ENCODE data around the gene CDCA7L.

Gene CDCA7L, protein sequence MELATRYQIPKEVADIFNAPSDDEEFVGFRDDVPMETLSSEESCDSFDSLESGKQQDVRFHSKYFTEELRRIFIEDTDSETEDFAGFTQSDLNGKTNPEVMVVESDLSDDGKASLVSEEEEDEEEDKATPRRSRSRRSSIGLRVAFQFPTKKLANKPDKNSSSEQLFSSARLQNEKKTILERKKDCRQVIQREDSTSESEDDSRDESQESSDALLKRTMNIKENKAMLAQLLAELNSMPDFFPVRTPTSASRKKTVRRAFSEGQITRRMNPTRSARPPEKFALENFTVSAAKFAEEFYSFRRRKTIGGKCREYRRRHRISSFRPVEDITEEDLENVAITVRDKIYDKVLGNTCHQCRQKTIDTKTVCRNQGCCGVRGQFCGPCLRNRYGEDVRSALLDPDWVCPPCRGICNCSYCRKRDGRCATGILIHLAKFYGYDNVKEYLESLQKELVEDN

DNA sequence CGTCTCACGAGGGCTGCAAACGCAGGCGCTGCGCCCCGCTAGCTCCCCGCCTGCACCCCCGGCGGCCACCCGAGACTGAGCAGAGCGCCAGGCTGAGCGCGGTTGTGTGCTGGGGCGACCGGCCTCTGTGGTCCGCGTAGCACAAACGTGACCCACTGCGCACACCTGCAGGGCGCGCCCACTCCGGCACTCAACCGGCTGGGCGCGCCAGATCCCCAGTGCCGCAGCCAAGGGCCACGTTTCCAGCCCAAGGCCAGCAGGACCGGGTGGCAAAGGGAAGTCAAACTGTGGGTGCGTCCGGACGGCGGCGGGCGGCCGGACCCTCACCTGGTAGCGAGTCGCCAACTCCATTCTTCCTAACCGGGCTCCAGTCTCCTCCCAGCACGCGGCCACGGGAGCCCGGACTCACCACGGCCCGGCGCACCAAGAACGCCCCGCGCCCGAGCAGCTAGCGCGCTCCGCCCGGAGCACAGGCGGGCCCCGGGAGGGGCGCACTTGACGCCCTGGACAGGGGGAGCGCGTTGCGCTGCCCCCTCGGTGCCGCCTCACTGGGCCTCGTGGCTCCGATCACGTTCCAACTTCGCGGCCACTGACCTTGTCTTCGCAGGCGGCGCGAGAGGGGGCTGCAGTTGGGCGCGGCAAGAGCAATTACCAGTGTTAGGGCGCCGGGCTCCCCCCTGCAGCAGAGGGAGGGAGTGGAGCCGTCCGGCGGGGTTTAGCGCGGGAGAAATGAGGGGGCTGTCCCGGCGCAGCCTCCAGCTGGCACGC, at the start of gene CDCA7L:
CDCA7L (minus strand) TSS at position 446 of the 768 bp plus-strand sequence; CDS start at position 351, 95 bp downstream.
- Histone ChIP-seq H3K4me3 (ENCODE audit: low read length) (peak within 1 kb of the TSS; percentile 88), H3K9me3 (ENCODE audit: control insufficient read depth, low read length) (no peaks in the 10 kb centered on the region), H3K36me3 (ENCODE audit: control insufficient read depth, insufficient read depth, low read length, severe bottlenecking) (no peaks in the 10 kb centered on the region), H3K9ac (ENCODE audit: low read length) (peak within 1 kb of the TSS; percentile 85), H3K27me3 (replicated peaks; ENCODE audit: control insufficient read depth, insufficient read depth, low read length) (no peaks in the 10 kb centered on the region), H3K4me1 (ENCODE audit: control insufficient read depth, insufficient read depth, low read length) (peaks cover 18% of the 10 kb centered on the region)
- DNase-seq (ENCODE audit: low read depth), result peak; percentile 89

DNA sequence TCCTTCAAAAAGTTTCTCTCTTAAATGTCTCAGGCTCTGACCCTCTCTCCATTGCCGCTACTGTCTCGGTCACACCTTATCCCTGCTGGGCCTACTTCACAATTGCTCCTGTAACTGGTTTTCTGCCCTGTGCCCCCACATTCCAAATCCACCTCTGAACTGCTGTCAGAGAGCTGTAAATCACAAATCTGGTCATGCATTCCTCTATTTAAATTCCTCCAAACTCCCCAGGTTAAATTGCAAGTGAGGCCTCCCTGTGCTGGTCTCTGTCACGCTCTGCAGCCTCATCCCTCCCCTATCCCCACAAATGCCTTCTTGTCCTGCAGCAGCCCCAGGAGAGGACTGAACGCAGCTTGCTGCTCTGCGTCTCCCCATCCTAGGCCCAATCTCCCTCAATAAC, 40.4 kb upstream of the CDCA7L start:
- no peaks in the 10 kb centered on the region for H3K4me1 ChIP-seq (ENCODE audit: control insufficient read depth, insufficient read depth, low read length)
- DNase-seq (ENCODE audit: low read depth), result no peak
- H3K9ac ChIP-seq (ENCODE audit: low read length), result no peak overlapping the region
- H3K27me3 ChIP-seq (replicated peaks; ENCODE audit: control insufficient read depth, insufficient read depth, low read length), result no peaks in the 10 kb centered on the region
- H3K4me3 ChIP-seq (ENCODE audit: low read length), result no peak overlapping the region
- H3K36me3 ChIP-seq (ENCODE audit: control insufficient read depth, insufficient read depth, low read length, severe bottlenecking), result no peaks in the 10 kb centered on the region
- no peaks in the 10 kb centered on the region for H3K9me3 ChIP-seq (ENCODE audit: control insufficient read depth, low read length)

DNA sequence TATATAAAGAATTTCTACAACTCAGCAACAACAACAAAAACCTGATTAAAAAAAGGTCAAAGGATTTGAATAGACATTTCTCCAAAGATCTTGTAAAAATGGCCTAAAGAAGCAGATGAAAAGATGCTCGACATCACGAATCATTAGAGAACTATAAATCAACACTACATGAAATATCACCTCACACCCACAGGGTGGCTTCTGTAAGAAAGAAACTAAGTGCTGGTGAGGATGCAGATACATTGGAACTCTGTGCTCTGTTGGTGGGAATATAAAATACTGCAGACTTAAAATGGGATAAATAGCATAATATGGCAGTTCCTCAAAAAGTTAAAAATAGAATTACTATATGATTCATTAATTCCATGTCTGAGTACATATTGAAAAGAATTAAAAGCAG, 38.3 kb upstream of the CDCA7L start:
- Histone ChIP-seq H3K4me3 (ENCODE audit: low read length) (no peak overlapping the region), H3K9ac (ENCODE audit: low read length) (no peak overlapping the region), H3K36me3 (ENCODE audit: control insufficient read depth, insufficient read depth, low read length, severe bottlenecking) (no peaks in the 10 kb centered on the region), H3K27me3 (replicated peaks; ENCODE audit: control insufficient read depth, insufficient read depth, low read length) (no peaks in the 10 kb centered on the region), H3K9me3 (ENCODE audit: control insufficient read depth, low read length) (no peaks in the 10 kb centered on the region), H3K4me1 (ENCODE audit: control insufficient read depth, insufficient read depth, low read length) (no peaks in the 10 kb centered on the region)
- DNase-seq (ENCODE audit: low read depth), result no peak

DNA sequence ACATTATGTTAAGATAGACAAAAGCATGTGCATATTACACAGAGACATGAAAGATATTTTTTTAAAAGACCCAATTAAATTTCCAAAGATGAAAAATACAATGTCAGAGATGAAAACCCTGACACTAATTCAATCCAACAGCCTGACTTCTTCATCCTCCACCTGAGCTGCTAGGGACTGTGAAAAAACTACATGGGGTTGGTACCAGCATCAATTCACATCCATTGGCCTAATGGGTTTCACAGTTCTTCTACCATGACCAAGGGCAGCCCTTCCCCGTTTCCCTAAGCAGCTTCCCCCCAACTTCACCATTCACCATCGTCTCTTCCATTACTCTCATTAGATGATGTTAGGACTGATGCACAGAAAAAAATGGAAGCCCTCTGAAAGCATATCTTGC, 37.4 kb upstream of the CDCA7L start:
- Histone ChIP-seq H3K4me3 (ENCODE audit: low read length) (no peak overlapping the region), H3K27me3 (replicated peaks; ENCODE audit: control insufficient read depth, insufficient read depth, low read length) (no peaks in the 10 kb centered on the region), H3K9me3 (ENCODE audit: control insufficient read depth, low read length) (no peaks in the 10 kb centered on the region), H3K36me3 (ENCODE audit: control insufficient read depth, insufficient read depth, low read length, severe bottlenecking) (no peaks in the 10 kb centered on the region), H3K9ac (ENCODE audit: low read length) (no peak overlapping the region), H3K4me1 (ENCODE audit: control insufficient read depth, insufficient read depth, low read length) (no peaks in the 10 kb centered on the region)
- DNase-seq (ENCODE audit: low read depth), result no peak

DNA sequence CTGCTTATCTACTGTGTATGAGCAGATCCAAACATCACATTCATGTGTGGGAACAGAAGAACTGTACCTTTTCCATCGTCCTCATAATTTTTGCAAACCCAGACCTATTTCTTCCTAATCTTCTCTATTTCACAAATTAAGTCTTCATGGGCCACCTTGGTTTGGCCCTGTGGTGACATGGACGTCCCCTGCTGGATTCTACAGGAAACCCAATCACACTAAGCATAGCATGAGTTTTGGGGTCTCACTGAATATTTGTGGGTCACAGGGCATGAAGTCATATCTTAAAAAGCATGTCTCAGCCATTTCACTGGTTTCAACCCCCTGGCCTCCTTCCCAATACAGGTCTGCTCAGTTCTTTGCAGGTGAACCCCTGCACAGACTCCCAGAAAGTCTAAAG, 35.8 kb upstream of the CDCA7L start:
- Histone ChIP-seq H3K27me3 (replicated peaks; ENCODE audit: control insufficient read depth, insufficient read depth, low read length) (no peaks in the 10 kb centered on the region), H3K4me1 (ENCODE audit: control insufficient read depth, insufficient read depth, low read length) (no peaks in the 10 kb centered on the region), H3K9ac (ENCODE audit: low read length) (no peak overlapping the region), H3K9me3 (ENCODE audit: control insufficient read depth, low read length) (no peaks in the 10 kb centered on the region), H3K36me3 (ENCODE audit: control insufficient read depth, insufficient read depth, low read length, severe bottlenecking) (no peaks in the 10 kb centered on the region), H3K4me3 (ENCODE audit: low read length) (no peak overlapping the region)
- no peak for DNase-seq (ENCODE audit: low read depth)

DNA sequence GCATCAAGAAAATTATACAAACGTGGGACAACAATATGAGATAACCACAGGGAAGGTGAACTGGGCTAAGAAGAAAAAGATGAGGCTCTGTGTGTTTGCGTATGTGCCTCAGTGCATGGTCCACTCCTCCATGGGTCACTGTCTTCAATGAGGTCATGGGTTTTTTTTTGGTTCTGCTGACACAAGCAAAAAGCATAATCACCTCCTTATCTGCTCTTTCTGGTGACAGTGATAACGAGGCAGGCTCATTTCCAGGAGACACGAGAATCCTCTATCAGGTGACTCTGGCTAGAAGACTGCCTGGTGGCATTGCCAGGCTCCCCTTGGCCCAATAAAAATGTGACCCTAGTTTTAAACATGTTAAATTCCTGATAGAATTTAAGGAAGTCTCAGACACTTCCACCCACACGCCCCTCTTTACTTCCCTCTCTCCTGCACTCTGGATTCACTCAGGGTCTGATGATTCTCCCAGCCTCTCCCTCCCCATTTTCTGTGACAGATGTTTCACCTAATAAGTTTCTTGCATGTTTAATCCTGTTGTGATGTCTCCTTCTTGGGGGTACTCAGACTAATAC, 35.3 kb upstream of the CDCA7L start:
- Histone ChIP-seq H3K4me3 (ENCODE audit: low read length) (no peak overlapping the region), H3K9me3 (ENCODE audit: control insufficient read depth, low read length) (no peaks in the 10 kb centered on the region), H3K9ac (ENCODE audit: low read length) (no peak overlapping the region), H3K36me3 (ENCODE audit: control insufficient read depth, insufficient read depth, low read length, severe bottlenecking) (no peaks in the 10 kb centered on the region), H3K27me3 (replicated peaks; ENCODE audit: control insufficient read depth, insufficient read depth, low read length) (no peaks in the 10 kb centered on the region), H3K4me1 (ENCODE audit: control insufficient read depth, insufficient read depth, low read length) (no peaks in the 10 kb centered on the region)
- no peak for DNase-seq (ENCODE audit: low read depth)

DNA sequence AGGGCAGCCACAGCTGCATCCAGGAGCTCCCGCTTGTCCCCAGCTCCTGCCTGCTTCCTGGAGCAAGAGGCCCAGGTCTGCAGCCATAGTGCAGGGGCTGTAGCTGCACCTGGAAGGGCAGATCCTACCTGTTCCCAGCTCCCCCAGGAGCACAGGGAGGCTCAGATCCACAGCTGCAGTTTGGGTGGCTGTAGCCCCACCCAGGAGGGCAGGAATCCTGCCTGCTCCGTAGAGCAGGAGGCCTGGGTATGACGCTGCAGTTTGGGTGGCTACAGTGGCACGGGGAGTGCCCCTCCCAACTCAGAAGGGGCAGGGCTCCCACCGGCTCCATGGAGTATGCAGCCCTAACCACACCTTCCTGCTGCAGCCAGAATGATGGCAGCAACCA, 26.7 kb upstream of the CDCA7L start:
- Histone ChIP-seq H3K36me3 (ENCODE audit: control insufficient read depth, insufficient read depth, low read length, severe bottlenecking) (no peaks in the 10 kb centered on the region), H3K4me1 (ENCODE audit: control insufficient read depth, insufficient read depth, low read length) (no peaks in the 10 kb centered on the region), H3K4me3 (ENCODE audit: low read length) (no peak overlapping the region), H3K27me3 (replicated peaks; ENCODE audit: control insufficient read depth, insufficient read depth, low read length) (no peaks in the 10 kb centered on the region), H3K9ac (ENCODE audit: low read length) (no peak overlapping the region), H3K9me3 (ENCODE audit: control insufficient read depth, low read length) (no peaks in the 10 kb centered on the region)
- DNase-seq (ENCODE audit: low read depth), result no peak

DNA sequence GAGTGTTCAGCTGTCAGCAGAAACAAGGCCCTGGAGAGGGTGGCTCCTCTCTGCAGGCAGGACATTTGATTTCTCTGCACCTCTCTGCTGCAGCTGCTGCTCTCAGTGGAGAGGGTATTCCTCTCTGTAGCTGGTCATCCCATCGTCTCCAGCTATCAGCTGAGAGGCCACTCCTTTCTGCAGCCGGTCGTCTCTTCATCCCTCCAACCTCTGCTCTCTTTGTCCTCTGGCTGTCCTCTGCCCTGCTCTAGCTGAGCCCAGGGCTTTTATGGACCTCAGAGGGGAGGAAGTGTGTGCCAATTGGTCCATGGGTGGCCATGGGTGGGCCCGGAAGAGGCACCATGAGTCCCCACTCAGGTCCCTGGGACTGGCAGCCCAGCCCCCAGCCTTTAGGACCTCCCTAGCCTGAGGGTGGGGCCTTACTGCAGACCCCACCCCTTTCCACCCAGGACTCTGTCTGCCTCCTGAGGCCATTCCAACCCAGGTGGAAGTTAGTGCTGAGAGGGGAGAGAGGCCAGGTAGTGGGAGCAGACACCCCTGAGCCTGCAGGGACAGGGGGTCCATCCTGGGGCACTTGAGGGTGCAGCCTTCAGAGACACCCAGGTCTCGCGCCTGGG, 26.2 kb upstream of the CDCA7L start:
- Histone ChIP-seq H3K36me3 (ENCODE audit: control insufficient read depth, insufficient read depth, low read length, severe bottlenecking) (no peaks in the 10 kb centered on the region), H3K9ac (ENCODE audit: low read length) (no peak overlapping the region), H3K4me3 (ENCODE audit: low read length) (no peak overlapping the region), H3K4me1 (ENCODE audit: control insufficient read depth, insufficient read depth, low read length) (no peaks in the 10 kb centered on the region), H3K27me3 (replicated peaks; ENCODE audit: control insufficient read depth, insufficient read depth, low read length) (no peaks in the 10 kb centered on the region), H3K9me3 (ENCODE audit: control insufficient read depth, low read length) (no peaks in the 10 kb centered on the region)
- no peak for DNase-seq (ENCODE audit: low read depth)

DNA sequence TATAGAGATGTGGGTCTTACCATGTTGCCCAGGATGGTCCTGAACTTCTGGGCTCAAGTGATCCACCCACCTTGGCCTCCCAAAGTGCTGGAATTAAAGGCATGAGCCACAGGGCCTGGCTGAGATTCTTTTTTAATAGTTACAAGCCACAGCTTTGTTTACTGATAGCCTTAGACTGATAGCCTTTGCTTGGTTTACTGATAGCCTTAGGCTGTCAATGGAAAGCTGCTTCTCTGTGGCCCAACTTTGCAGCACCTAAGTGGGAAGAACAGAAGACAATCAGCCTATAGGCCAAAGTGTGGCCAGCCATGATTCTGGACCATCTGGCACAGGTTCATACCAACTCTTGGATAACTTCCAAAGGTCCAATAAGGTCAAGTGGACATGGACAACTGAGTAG, 24.1 kb upstream of the CDCA7L start:
- H3K4me3 ChIP-seq (ENCODE audit: low read length), result no peak overlapping the region
- H3K4me1 ChIP-seq (ENCODE audit: control insufficient read depth, insufficient read depth, low read length), result no peaks in the 10 kb centered on the region
- H3K27me3 ChIP-seq (replicated peaks; ENCODE audit: control insufficient read depth, insufficient read depth, low read length), result no peaks in the 10 kb centered on the region
- no peak overlapping the region for H3K9ac ChIP-seq (ENCODE audit: low read length)
- H3K9me3 ChIP-seq (ENCODE audit: control insufficient read depth, low read length), result no peaks in the 10 kb centered on the region
- DNase-seq (ENCODE audit: low read depth), result no peak
- no peaks in the 10 kb centered on the region for H3K36me3 ChIP-seq (ENCODE audit: control insufficient read depth, insufficient read depth, low read length, severe bottlenecking)

DNA sequence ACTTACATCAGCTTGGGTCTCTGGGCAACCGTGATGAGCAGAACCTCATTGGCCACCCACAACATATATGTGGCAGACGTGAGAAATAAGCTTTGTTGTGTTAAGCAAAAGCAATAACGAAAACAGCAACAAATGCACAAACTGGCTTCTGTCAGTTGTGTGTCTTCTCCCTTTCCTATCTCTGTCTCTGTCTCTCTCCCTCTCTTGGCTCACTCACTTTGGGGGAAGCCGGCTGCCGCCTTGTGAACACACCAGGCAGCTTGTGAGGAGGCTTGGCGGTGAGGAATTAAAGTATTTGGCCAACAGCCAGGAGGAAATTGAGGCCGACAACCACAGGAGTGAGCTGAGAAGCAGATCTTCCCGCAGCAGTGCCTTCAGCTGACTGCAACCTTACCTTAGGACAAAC, 21.9 kb upstream of the CDCA7L start:
- H3K27me3 ChIP-seq (replicated peaks; ENCODE audit: control insufficient read depth, insufficient read depth, low read length), result no peaks in the 10 kb centered on the region
- H3K4me1 ChIP-seq (ENCODE audit: control insufficient read depth, insufficient read depth, low read length), result no peaks in the 10 kb centered on the region
- DNase-seq (ENCODE audit: low read depth), result no peak
- no peak overlapping the region for H3K9ac ChIP-seq (ENCODE audit: low read length)
- H3K4me3 ChIP-seq (ENCODE audit: low read length), result no peak overlapping the region
- no peaks in the 10 kb centered on the region for H3K36me3 ChIP-seq (ENCODE audit: control insufficient read depth, insufficient read depth, low read length, severe bottlenecking)
- no peaks in the 10 kb centered on the region for H3K9me3 ChIP-seq (ENCODE audit: control insufficient read depth, low read length)

DNA sequence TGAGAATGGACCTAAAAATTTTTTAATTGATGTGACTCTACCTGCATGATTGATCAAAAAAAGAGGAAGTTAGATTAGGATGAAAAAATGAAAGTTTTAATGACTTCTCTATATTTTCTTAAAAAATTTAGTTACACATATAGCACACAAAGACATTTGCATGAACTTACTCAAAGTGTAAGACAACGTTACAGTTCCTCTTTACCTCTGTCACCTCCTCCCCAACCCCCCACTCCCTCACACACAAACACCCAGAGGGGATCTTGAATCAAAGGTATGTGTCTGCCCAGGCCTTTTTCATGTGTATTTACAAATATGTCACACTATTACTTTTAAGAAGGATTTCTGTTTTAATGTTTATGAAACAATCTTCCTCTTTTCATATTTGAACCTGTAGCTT, 20.6 kb upstream of the CDCA7L start:
- H3K36me3 ChIP-seq (ENCODE audit: control insufficient read depth, insufficient read depth, low read length, severe bottlenecking), result no peaks in the 10 kb centered on the region
- no peaks in the 10 kb centered on the region for H3K27me3 ChIP-seq (replicated peaks; ENCODE audit: control insufficient read depth, insufficient read depth, low read length)
- H3K9me3 ChIP-seq (ENCODE audit: control insufficient read depth, low read length), result no peaks in the 10 kb centered on the region
- DNase-seq (ENCODE audit: low read depth), result no peak
- no peak overlapping the region for H3K4me3 ChIP-seq (ENCODE audit: low read length)
- H3K9ac ChIP-seq (ENCODE audit: low read length), result no peak overlapping the region
- peaks cover 4% of the 10 kb centered on the region for H3K4me1 ChIP-seq (ENCODE audit: control insufficient read depth, insufficient read depth, low read length)
